ENCODE measurements around the gene PLEKHG2. TPM values are rescaled to one million over a fixed set of nuclear protein-coding genes. Genes with fewer than 3 reads are reported as not detected.

PLEKHG2 gene
- total and polyA plus RNA-seq, 4 donors: 2.1 to 4.5 (median 3.0) TPM

- Histone ChIP-seq H3K9ac (ENCODE audit: low read depth in 1 of 2, low read length in 2 of 2) (no peak overlapping the region), H3K27me3 (ENCODE audit: control insufficient read depth in 4 of 4, insufficient read depth in 4 of 4, low read length in 3 of 4) (no peaks in the 10 kb centered on the region), H3K27ac (ENCODE audit: low read depth in 1 of 2, low read length in 2 of 2) (peak overlapping the region; percentile 55 to 89), H3K36me3 (ENCODE audit: control insufficient read depth in 4 of 4, insufficient read depth in 3 of 4, low read depth in 1 of 4, low read length in 3 of 4) (peaks cover 0 to 2% (median 0%) of the 10 kb centered on the region in 4 donors), H3K9me3 (ENCODE audit: control insufficient read depth in 4 of 4, low read length in 3 of 4) (no peaks in the 10 kb centered on the region), H3K4me3 (ENCODE audit: low read depth in 1 of 3, low read length in 3 of 3) (peak overlapping the region in 1 of 3 donors; percentile 67), H3K4me1 (ENCODE audit: control insufficient read depth in 4 of 4, insufficient read depth in 4 of 4, low read length in 3 of 4) (peaks cover 5 to 32% (median 11%) of the 10 kb centered on the region in 4 donors)
- TF ChIP-seq ATF3 (IDR thresholded peaks at IDR 0.05): no peak
- TF ChIP-seq SP1 (IDR thresholded peaks at IDR 0.05): no peak
- no peak for TF ChIP-seq NR2F2 (IDR thresholded peaks at IDR 0.05)
- no peak for TF ChIP-seq MAX (IDR thresholded peaks at IDR 0.05)
- TF ChIP-seq GABPA (IDR thresholded peaks at IDR 0.05 in 1 of 2, conservative IDR thresholded peaks at IDR 0.05 in 1 of 2): no peak
- no peak for TF ChIP-seq YY1 (IDR thresholded peaks at IDR 0.05)
- TF ChIP-seq TAF1 (conservative IDR thresholded peaks at IDR 0.05): no peak
- TF ChIP-seq EGR1 (IDR thresholded peaks at IDR 0.05; ENCODE audit: low read depth in 2 of 2): no peak
- no peak for TF ChIP-seq JUND (IDR thresholded peaks at IDR 0.05)
- TF ChIP-seq HNF4G (IDR thresholded peaks at IDR 0.05): no peak
- TF ChIP-seq RAD21 (IDR thresholded peaks at IDR 0.05): no peak
- no peak for TF ChIP-seq HNF4A (conservative IDR thresholded peaks at IDR 0.05)
- no peak for TF ChIP-seq CTCF (IDR thresholded peaks at IDR 0.05; ENCODE audit: low read depth, low read length, missing input control)
- no peak for TF ChIP-seq RXRA (IDR thresholded peaks at IDR 0.05)
- no peak for TF ChIP-seq FOXA2 (IDR thresholded peaks at IDR 0.05)
- no peak for TF ChIP-seq REST (IDR thresholded peaks at IDR 0.05)
- TF ChIP-seq FOXA1 (IDR thresholded peaks at IDR 0.05): no peak
- TF ChIP-seq ZBTB33 (IDR thresholded peaks at IDR 0.05): no peak
- WGBS: 75% methylated on average over 18 of the region's 18 CpGs
- no peak for DNase-seq (ENCODE audit: low spot score)
These were observed 1.6 kb downstream of the PLEKHG2 start for GRCh38 chr19:39413911-39414608.
